ENCODE data around the gene SF3B3.
A peak's percentile ranks its signal among the peaks of the same experiment; 100 is the strongest.

The SF3B3 gene
- 287 to 381 (median 337) reads per million in 4 experiments for total RNA-seq

DNA sequence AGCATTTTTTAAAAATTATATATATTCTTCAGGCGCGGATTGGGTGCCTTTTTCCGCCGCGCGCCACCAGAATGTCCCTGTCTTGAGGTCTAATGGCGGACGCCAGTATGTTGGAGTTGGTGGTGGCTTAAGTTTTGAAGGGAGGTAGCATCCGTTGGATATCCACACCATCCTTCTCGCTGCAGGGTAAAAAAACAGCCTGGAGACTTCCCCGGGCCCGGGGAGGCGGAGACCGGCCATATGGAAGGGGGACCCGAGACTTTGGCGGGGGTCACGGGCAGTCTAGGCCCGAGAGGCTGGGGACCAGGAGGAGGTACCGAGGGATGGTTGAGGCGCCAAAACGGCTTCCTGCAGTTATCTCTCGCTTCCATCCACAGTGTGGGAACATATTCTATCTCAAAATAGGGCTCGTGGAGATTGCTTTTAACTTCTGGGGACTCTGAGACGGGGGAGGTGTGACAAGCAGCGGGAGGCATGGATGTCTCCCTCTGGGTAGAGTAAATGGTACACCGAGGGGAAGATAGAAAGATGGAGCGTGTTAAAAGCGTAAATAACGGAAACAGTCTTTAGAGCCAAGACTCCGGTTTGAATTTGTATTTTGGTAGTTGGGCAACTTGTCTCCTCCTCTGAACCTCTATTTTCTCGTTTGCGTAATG lies at the start of gene SF3B3:
TSS of gene SF3B3 (plus strand) at position 74 of the 656 bp plus-strand sequence. CDS start 2,841 bp downstream, outside the sequence.
- peak; percentile 77 for DNase-seq

DNA sequence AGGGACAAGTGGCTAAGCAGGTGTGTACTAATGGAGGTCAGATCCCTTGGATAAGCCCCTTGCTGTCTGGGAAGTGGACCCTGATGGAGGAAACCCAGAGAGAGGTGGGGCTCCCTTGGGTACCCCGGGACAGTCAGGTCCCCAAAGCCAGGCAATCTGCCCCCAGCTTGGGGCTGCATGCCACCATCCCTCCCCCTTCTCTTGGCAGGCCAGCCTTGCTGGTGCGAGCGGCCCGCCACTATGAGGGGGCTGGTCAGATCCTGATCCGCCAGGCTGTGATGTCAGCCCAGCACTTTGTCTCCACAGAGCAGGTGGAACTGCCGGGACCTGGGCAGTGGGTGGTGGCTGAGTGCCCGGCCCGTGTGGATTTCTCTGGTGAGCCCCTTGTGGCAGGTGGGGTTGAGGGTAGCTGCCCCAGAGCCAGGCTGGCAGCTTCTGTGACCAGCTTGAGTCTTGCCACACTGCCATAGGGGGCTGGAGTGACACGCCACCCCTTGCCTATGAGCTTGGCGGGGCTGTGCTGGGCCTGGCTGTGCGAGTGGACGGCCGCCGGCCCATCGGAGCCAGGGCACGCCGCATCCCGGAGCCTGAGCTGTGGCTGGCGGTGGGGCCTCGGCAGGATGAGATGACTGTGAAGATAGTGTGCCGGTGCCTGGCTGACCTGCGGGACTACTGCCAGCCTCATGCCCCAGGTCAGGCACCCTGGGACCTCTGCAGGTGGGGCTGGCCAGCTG lies 49.1 kb upstream of the SF3B3 start:
- no peak for DNase-seq

DNA sequence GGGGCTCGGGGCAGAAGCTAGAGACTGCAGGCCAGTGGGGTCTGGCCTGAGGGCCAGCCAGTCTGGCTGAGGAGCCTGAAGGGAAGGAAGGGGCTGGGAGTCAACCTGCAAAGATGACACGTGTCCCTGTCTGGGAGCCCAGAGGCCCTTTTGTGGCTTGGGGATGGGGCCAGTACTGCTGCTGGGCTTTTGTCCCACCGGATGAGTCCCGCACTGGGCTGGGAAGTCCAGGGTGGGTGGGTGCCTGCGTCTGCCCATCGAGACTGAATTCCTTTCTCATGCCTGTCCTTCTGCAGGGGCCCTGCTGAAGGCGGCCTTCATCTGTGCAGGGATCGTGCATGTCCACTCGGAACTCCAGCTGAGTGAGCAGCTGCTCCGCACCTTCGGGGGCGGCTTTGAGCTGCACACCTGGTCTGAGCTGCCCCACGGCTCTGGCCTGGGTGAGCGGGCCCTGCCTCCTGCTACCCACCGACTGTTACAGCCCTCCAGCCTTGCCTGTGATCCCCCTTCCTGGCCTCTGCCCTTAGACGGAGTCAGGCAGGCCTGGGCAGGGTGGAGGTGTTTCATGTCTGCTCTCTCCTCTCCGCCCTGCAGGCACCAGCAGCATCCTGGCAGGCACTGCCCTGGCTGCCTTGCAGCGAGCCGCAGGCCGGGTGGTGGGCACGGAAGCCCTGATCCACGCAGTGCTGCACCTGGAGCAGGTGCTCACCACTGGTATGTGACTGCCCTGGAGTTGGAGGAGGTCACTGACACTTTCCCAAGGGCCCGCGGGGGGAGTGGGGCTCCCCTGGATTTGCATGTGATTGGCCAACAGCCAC lies 48.4 kb upstream of the SF3B3 start:
- DNase-seq, result no peak

DNA sequence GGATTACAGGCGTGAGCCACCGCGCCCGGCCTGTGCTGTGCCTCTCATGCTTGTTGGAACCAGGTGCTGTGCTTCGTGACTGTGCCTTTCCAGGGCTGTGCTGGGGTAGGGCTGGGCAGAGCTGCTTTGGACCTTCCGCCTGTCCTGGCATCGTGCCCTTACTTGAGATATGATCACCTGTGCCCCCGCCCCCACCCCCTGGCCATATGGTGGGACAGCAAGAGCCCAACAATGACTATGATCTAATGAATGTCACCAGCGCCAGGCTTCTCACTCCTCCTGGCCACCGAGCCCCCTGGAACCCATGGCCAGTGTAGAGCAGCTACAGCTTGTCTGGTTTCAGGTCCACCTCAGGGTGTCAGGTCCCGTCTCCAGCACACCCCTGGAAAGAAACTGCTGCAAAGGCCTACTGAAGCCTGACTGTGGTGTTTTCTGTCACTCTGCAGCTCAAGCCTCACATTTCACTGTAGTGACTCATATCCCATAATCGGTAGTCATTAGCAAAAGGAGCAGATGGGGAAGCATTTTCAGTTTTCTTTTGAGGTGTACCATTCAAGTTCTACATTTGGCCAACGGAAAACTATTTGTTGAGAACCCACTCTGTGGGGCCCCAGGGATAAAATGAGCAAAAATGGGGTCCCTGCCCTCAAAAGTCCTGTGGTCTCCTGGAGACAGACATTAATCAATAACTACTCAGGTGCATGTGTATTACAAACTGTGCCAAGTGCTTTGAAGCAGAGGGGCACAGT lies 47.2 kb upstream of the SF3B3 start:
- DNase-seq, result no peak

DNA sequence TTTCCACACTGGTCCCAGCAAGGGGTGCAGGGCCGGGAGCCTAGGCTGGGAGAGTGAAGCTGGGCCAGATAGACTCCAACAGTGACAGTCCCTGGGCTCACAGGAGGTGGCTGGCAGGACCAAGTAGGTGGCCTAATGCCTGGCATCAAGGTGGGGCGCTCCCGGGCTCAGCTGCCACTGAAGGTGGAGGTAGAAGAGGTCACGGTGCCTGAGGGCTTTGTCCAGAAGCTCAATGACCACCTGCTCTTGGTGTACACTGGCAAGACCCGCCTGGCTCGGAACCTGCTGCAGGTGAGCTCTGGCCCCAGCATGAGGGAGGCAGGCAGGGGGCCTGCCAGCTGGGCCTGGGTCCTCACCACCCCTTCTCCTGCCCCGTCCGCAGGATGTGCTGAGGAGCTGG lies 45.4 kb upstream of the SF3B3 start:
- no peak for DNase-seq

DNA sequence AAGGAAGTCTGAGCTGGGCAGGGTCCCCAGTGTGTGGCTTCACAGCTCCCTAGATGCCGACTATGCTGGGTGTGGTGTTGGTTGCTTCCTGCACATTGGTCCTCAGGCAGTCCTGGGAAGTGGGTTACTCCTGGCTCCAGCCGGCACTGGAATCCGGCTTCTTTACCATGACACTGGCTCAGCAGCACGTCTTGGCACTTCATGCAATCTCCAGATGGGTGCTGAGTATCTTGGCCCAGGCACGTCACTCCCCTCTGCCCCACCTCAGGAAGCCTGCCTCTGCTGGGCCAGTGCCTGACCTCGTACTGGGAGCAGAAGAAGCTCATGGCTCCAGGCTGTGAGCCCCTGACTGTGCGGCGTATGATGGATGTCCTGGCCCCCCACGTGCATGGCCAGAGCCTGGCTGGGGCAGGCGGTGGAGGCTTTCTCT lies 44.7 kb upstream of the SF3B3 start:
- DNase-seq, result no peak

DNA sequence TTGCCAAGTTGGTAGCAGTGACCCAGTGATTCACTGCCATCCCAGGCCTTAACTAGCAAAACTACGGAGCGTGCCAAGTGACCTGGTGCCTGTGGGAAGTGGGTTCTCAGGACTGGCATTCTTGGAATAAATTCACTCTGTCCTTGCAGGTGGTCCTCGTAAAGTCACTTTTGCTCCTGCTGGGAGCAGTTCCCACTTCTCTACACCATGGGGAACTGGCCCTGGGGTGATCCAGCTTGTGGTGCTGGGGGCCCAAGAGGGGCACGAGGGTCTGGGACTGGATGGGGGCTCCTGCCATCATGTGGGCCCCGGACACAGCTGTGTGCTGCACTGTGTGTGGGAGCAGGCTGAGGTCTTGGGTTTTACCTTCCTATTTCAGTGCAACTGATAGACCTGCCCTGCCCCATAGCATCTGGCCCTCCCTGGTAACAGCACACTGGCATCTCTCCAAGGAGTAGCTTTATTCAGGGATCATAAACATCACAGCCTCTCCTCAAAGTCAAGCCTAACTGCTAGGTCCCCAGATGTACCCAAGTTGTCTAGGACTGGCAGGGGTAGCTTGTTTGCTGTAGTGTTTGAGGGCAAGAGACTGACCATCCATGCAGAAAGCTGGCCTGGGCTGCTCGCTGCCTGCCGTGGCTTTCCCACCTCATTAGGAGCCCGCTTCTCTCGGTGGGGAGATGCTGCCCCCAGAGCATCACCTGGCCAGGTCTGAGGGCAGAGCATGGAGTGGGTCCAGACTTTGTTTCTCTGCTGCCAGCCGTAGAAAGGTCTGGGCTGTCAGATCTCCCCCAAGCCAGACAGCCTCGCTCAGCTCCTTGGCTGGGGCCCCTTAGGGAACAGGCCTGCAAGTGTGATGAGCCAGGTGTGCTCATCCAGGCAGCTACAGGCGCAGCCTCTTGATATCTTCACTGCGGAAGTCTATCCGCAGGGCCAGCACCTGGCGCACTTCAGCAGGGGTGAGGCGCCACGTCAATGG lies 43.2 kb upstream of the SF3B3 start:
- no peak for DNase-seq

DNA sequence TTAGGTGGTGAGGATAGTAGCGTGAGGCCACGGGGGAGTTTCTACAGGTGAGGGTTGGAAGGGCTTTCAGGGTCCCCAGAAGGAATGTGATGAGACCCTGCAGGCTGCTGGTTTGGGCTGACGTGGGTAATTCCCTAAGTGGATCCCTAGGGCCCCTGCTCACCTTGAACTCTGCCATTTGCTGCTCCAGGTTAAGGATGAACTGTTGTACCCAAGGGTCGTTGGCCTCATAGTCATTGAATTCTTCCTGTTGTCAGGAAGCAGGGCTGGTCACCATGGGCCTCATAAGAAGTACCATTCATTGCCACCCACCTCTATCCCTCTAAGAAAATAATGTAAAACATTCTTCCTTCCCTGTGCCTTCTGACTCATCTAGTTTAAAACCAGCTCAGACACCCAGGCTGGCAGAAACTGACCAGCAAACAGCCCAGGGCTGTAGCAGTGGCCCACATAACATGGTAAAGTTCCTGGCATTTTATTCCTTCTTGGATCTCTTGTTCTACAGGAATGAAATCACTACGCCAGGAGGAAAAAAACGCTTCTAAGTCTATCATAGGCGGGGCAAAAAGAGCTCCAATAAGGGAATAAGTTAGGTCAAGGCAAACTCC lies 41.6 kb upstream of the SF3B3 start:
- no peak for DNase-seq

DNA sequence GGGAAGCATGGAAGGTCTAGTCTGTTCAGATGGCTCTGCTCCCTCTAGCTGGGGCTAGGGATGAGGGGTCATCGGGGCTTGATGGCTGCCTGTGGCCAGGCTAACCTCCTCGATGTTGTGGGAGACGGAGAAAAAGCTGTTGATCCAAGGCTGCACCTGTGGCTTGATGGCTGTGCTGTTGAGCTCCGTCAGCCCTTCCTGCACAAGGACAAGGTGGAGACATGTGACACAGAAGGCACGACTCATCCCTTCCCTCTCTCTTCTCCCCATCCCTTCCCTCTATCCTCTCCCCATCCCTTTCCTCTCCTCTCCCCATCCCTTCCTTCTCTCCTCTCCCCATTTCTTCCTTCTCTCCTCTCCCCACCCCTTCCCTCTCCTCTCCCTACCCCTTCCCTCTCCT lies 41.0 kb upstream of the SF3B3 start:
- DNase-seq, result no peak

DNA sequence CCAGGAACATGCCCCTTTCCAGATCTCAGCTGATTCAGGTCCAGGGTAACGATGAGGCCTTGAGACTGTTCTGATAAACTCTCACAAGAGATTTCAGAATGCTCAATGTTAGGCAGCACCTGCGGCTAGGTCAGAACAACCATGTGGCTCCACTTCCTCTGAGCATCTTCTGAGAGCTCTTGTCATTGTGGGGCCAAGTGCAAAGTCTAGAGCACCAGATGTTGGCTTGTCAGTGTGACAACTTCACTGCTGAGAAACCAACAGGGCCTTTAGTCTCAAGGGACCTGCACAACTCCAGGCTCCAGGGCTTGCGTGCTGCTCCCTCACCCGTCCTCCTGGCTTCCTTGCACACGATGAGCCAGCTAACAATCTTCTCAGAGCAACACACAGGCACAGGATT lies 40.2 kb upstream of the SF3B3 start:
- DNase-seq, result no peak

DNA sequence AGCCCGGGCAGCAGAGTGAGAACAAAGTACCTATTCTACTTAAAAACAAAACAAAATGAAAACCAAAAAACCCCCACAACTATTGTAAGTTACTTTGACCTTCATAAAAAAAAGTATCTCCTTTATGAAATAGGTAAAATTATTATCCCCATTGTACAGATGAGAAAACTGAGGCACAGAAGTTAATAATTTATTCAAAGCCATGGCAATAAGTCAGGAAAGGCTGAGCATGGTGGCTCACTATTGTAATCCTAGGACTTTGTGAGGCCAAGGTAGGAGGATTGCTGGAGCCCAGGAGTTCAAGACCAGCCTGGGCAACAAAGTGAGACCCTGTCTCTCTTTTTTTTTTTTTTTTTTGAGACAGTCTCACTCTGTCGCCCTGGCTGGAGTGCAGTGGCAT lies 38.7 kb upstream of the SF3B3 start:
- DNase-seq, result no peak

DNA sequence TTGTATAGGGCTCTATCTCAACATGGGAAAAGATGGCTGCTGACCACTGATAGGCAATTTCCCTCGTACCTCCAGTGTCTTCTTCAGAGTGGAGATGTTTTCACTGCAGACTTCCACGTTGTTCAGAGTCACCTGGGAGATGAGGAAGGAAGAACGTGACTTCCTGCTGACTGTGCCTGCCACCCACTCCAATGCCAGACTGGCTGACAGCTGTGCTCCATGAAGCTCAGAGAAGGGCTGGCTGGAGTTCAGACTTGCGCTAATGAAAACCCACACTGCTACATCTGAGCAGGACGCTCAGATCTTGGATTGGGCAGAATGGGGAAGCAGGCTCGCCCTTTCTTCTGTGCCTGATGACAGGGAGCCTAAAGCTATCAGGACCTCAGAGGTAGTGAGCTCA lies 33.4 kb upstream of the SF3B3 start:
- DNase-seq, result no peak

DNA sequence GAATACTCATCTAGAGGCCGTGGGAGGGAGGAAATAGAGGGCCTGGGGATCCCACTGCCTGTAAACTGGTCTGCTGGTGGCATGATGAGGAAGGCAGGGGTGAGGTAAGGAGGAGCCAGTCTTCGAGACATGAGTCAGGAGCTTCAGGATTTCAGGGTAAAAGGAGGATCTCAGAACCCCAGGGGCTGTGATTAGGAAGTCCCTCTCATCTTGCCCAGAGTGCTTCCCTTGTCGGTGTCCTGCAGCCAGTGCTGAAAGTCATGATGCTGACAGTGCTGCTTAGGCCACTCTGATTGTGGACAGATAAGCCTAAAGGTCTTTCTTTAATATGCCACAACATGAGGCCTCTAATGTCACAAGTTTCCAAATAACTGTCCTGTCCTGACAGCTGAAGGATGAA lies 29.8 kb upstream of the SF3B3 start:
- no peak for DNase-seq

DNA sequence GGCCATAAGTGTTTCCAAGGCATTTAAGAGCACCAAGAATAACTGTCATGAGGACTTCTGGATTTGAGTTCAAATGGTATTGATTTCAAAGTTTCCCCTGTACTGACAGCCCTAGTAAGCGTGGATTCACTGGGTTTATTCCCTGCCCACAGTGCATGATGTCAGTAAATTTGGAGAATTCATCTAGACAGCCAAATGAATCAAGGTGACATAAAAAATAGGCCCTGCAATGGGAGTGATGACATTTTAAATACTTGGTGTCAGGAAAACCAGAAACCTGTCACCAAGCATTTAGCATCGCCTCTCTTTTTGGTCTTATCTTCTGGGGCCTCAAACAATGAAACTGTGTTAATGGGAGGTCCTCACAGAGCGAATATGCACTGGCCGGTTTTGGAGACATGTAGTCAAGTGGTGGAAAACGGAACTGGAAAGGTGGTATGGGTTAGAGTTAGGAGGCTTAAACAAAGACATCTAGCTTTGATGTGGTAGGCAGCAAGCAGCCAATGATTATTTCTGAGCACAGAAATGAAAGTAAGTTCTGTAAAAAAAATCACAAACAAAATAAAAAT lies 29.3 kb upstream of the SF3B3 start:
- DNase-seq, result no peak

DNA sequence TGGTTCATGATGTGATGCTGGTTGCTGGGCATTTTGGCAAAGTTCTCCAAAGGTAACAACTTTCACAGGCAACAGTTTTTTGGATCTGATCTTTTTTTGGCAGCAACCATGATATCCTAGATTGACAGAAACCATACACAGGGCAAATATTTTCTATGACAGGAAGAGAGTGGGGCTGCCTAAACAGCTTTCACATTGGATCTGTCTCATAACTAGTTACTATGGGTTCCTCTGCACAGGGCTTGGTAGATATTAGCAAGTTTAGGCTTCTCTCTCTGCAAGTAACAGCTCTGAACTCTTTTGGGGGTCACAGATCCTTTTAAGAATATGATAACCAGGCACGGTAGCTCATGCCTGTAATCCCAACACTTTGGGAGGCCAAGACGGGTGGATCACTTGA lies 28.8 kb upstream of the SF3B3 start:
- no peak for DNase-seq

DNA sequence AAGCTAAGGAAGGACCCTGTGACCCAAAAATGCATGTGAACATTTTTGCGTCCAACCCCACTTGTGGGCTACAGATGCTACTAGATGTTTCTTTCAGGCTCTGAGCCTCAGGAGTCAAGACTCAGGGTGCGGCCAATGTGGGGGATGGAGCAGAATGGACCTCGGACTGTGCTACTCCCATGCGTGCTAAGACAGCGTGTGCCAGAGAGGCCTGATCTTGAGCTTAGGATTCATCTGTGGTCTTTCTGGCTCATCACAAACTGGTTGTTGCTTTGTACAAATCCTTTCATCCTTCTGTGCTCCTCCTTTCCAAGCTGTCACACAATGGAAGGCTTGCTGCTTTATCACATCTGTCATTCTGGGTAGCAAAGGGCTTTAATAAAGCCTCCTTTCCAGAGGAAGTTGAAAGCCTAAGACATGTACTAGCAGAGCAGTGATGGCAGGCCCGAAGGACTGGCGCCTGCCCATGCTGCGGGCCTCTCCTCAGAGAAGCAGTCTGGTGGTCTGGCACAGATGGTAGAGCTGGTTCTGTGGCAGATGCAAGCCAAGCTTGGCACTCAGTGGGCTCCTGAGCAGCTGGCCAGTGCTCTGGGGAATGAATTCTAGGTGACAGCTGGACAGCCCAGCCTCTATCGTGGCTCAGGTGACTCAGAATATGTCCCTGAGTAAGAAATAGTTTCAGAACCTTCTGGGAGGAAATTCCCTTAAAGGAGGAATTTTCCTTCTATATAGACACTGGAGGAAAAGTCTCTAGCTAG lies 28.0 kb upstream of the SF3B3 start:
- DNase-seq, result no peak

DNA sequence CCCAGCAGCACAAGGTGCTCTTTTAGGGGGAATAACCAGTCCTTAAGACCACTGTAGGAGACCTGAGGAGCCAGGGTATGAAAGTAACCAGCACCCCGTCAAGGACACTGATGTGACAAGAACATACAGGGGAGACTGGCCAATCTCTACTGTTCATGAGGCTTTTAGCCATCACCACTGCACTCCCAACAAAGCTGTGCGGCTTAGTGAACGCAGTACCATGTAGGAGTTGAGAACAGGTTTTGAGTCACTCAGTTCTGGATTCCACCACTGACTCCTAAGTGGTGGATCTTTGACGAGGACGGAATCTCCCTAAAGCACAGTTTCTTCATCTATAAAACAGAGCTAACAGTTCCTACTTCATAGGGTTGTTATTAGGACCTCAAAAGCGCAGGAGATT lies 27.1 kb upstream of the SF3B3 start:
- no peak for DNase-seq

DNA sequence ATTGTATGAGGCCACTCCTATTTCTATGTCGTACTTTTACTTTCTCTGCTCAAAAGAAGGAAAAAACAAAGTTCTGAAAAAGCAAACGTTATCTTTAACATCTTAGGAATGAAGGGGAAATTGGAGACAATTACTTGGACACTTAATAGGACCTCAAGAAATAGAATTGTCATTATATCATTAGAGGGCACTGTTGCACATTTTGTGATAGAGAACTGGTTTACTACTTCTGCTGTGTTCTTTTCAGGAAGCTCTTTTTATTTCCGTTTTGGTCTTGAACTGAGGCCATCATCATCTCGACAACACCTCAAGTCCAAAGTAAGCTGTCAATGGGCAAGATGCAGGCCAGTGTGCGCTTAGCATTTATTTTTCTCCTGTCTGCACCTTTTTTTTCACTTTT lies 14.9 kb upstream of the SF3B3 start:
- DNase-seq, result no peak

DNA sequence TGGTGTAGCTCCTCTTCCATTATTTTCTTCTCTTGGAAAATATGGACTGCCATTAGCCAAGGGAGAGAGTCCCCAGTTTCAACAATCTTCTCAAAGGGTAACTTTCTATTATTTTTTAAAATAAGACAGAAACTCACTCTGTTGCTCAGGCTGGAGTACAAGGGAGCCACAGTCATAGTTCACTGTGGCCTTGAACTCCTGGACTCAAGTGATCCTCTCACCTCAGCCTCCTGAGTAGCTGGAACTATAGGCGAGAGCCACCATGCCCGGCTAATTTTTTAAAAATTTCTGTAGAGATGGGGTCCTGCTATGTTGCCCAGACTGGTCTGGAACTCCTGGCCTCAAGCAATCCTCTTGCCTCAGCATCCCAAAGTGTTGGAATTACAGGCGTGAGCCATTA lies 13.4 kb upstream of the SF3B3 start:
- no peak for DNase-seq

DNA sequence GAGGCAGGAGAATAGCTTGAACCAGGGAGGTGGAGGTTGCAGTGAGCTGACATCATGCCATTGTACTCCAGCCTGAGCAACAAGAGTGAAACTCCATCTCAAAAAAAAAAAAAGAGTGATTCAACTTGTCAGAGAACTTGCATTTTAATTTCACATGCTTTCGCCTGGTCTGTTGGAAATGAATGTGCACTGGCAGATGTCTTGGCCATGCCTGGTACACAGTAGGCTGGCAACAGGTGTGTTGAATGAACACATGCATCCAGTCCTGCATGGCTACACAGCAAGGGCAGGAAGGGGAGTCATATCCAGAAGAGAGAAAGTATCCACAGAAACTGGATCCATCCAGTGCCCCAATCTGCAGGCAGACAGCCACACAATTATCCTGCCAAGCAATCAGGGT lies 11.8 kb upstream of the SF3B3 start:
- no peak for DNase-seq
